Lung (tissue), 16 donors: ENCODE measurements around the gene ABCA12. TPM values are rescaled to one million over a fixed set of nuclear protein-coding genes. Genes with fewer than 3 reads are reported as not detected.

Experiments used
- ATAC-seq: fragments of 200-7000 bp; cut with Tn5 transposase; one replicate; pipeline ENCODE4 v1.9.1; 2020; ENCODE audit warnings: moderate number of reproducible peaks; ENCODE audit not compliant: insufficient read depth, low FRiP score
- DNase-seq, 3 donors: peaks; one replicate each; pipeline ENCODE4 v3.0.0-alpha.2; 2013 to 2017
- H3K27ac ChIP-seq, 2 donors: one replicate each; pipeline ENCODE4 v1.5.1; 2013; ENCODE audit warnings: mild to moderate bottlenecking in 2 of 2, moderate library complexity in 2 of 2, control low read depth in 1 of 2, inconsistent platforms in 1 of 2, low read depth in 1 of 2, low read length in 1 of 2
- H3K27me3 ChIP-seq, 3 donors: one replicate each; pipeline ENCODE4 v1.5.1; 2013; ENCODE audit warnings: low read length in 2 of 3; ENCODE audit not compliant: control insufficient read depth in 3 of 3, insufficient read depth in 3 of 3
- H3K36me3 ChIP-seq, 4 donors: one replicate each; pipeline ENCODE4 v1.5.1; 2013; ENCODE audit warnings: low read length in 4 of 4, mild to moderate bottlenecking in 1 of 4, moderate library complexity in 1 of 4; ENCODE audit not compliant: control insufficient read depth in 4 of 4, insufficient read depth in 4 of 4
- H3K4me1 ChIP-seq, 5 donors: one replicate each; pipeline ENCODE4 v1.5.1; 2013; ENCODE audit warnings: low read length in 5 of 5, mild to moderate bottlenecking in 2 of 5, moderate library complexity in 1 of 5; ENCODE audit not compliant: control insufficient read depth in 5 of 5, insufficient read depth in 5 of 5
- H3K4me3 ChIP-seq: one replicate; pipeline ENCODE4 v1.5.1; 2013; ENCODE audit warnings: mild to moderate bottlenecking, control low read depth, moderate library complexity
- H3K9ac ChIP-seq, 2 donors: one replicate each; pipeline ENCODE4 v1.5.1; 2013; ENCODE audit warnings: low read length in 2 of 2, control low read depth in 1 of 2; ENCODE audit not compliant: insufficient read depth in 1 of 2
- H3K9me3 ChIP-seq, 4 donors: one replicate each; pipeline ENCODE4 v1.5.1; 2013; ENCODE audit warnings: low read length in 3 of 4, mild to moderate bottlenecking in 1 of 4, moderate library complexity in 1 of 4; ENCODE audit not compliant: control insufficient read depth in 4 of 4, insufficient read depth in 3 of 4
- CTCF ChIP-seq: IDR thresholded peaks from 2 replicates; pipeline ENCODE4 v1.5.1; 2012; ENCODE audit warnings: mild to moderate bottlenecking; ENCODE audit errors: control extremely low read depth, extremely low read depth
- WGBS, 2 donors: extraction: QIAGEN DNeasy Blood & Tissue Kit; methylation state at CpG; one replicate each; pipeline ENCODE4 v1.1.7; 2013; 5-methylcytosine and 5-hydroxymethylcytosine counted together
- long read RNA-seq, 5 donors: transcript quantifications; one replicate each; lab custom pipeline, GENCODE V29; 2026
- polyA plus RNA-seq, 2 donors: library from polyadenylated mRNA; stranded (reverse); fragments of 200-250 nt; gene quantifications; one replicate each; pipeline ENCODE4 v1.2.1, GENCODE V29; 2013
- total RNA-seq, 2 donors: library from RNA; depleted of rRNA in 1 of 2; stranded (reverse); fragments of >200 nt in 1 of 2; gene quantifications; one replicate each; pipeline ENCODE4 v1.2.1, GENCODE V29; 2014 to 2021
- donor health status: control.
- donor health status: control.
- donor health status: Bipolar disorder and iron deficiency.
- donor health status: healthy.
- donor health status: DM: yes; HTN: yes; CAD: no.

Gene ABCA12
- 1 to 10 TPM in 1 of 2 donors, under 1 TPM in 1; 0.28 to 2.2 TPM for total RNA-seq
- under 1 TPM; 0.06 to 0.10 TPM for polyA plus RNA-seq
- long read RNA-seq, donor 1, partial matches to known transcripts = 9 of 28 reads
- long read RNA-seq, donor 1, other reads (novel, unspliced or antisense) = 19 of 28 reads
- long read RNA-seq, donor 2, partial matches to known transcripts = 0 of 10 reads
- long read RNA-seq, donor 2, other reads (novel, unspliced or antisense) = 10 of 10 reads
- long read RNA-seq, donor 3 = 0 reads
- long read RNA-seq, donor 4 = 0 reads
- long read RNA-seq, donor 5, partial matches to known transcripts = 11 of 24 reads
- long read RNA-seq, donor 5, other reads (novel, unspliced or antisense) = 13 of 24 reads

- H3K4me3 ChIP-seq = no peak within 1 kb of the TSS
- no peaks in the 10 kb centered on the region for H3K36me3 ChIP-seq
- ATAC-seq (no peak), DNase-seq (no peak)
- H3K4me1 ChIP-seq = no peaks in the 10 kb centered on the region
- WGBS, 2 donors = 79 to 81% methylated on average over 2 of the region's 2 CpGs
- no peaks in the 10 kb centered on the region for H3K27me3 ChIP-seq
- H3K9ac ChIP-seq = no peak within 1 kb of the TSS
- no peaks in the 10 kb centered on the region for H3K9me3 ChIP-seq
- no peak within 1 kb of the TSS for H3K27ac ChIP-seq
- no peak for TF ChIP-seq CTCF
Observed at GRCh38 chr2:215138479-215138878, at the start of gene ABCA12. ABCA12 (minus strand) TSS chr2:215138626; CDS start chr2:215138208, 418 bp downstream.

- ATAC-seq (no peak), DNase-seq (no peak)
- no peak for TF ChIP-seq CTCF
- no peaks in the 10 kb centered on the region for H3K36me3 ChIP-seq
- no peak overlapping the region for H3K4me3 ChIP-seq
- no peaks in the 10 kb centered on the region for H3K9me3 ChIP-seq
- no peak overlapping the region for H3K9ac ChIP-seq
- H3K4me1 ChIP-seq = no peaks in the 10 kb centered on the region
- H3K27me3 ChIP-seq = no peaks in the 10 kb centered on the region
- H3K27ac ChIP-seq = no peak overlapping the region
Observed at GRCh38 chr2:215188078-215188477, 49.7 kb upstream of the ABCA12 start.

GRCh38 chr2:215186021-215186420, 47.6 kb upstream of the ABCA12 start:
- DNase-seq (no peak), ATAC-seq (no peak)
- TF ChIP-seq CTCF = no peak
- H3K4me3 ChIP-seq = no peak overlapping the region
- no peaks in the 10 kb centered on the region for H3K4me1 ChIP-seq
- H3K9me3 ChIP-seq = peaks cover 0 to 8% (median under 1%) of the 10 kb centered on the region in 4 donors
- whole genome bisulfite sequencing, 2 donors = 77 to 82% methylated on average over 1 of the region's 1 CpG
- no peak overlapping the region for H3K9ac ChIP-seq
- no peaks in the 10 kb centered on the region for H3K27me3 ChIP-seq
- no peak overlapping the region for H3K27ac ChIP-seq
- H3K36me3 ChIP-seq = no peaks in the 10 kb centered on the region

- H3K36me3 ChIP-seq = no peaks in the 10 kb centered on the region
- no peaks in the 10 kb centered on the region for H3K4me1 ChIP-seq
- no peaks in the 10 kb centered on the region for H3K27me3 ChIP-seq
- DNase-seq (no peak), ATAC-seq (no peak)
- H3K9me3 ChIP-seq = peaks cover 0 to 8% (median 2%) of the 10 kb centered on the region in 4 donors
- 79 to 82% methylated on average over 4 of the region's 4 CpGs for WGBS, 2 donors
- TF ChIP-seq CTCF = no peak
- H3K9ac ChIP-seq = no peak overlapping the region
- no peak overlapping the region for H3K4me3 ChIP-seq
- H3K27ac ChIP-seq = no peak overlapping the region
Observed at GRCh38 chr2:215178121-215178520, 39.7 kb upstream of the ABCA12 start.
